PC-9 (cell line): ENCODE data around the gene DLEC1.

ENCODE experiments used
- EZH2 ChIP-seq: fragments of 200-600 bp; sonication (generic); IDR thresholded peaks from 2 replicates; pipeline ENCODE4 v1.8.0; 2017; ENCODE audit warnings: antibody characterized with exemption, low read depth
- TF ChIP-seq, protein P1 (sequence below): fragments of 200-600 bp; sonication (generic); conservative IDR thresholded peaks from 2 replicates; pipeline ENCODE4 v1.6.1; 2017; ENCODE audit warnings: mixed run types, antibody characterized with exemption, mild to moderate bottlenecking, moderate library complexity

GRCh38 chr3:38139652-38140051 lies 100.6 kb downstream of the DLEC1 start:
- TF ChIP-seq, protein P1, sequence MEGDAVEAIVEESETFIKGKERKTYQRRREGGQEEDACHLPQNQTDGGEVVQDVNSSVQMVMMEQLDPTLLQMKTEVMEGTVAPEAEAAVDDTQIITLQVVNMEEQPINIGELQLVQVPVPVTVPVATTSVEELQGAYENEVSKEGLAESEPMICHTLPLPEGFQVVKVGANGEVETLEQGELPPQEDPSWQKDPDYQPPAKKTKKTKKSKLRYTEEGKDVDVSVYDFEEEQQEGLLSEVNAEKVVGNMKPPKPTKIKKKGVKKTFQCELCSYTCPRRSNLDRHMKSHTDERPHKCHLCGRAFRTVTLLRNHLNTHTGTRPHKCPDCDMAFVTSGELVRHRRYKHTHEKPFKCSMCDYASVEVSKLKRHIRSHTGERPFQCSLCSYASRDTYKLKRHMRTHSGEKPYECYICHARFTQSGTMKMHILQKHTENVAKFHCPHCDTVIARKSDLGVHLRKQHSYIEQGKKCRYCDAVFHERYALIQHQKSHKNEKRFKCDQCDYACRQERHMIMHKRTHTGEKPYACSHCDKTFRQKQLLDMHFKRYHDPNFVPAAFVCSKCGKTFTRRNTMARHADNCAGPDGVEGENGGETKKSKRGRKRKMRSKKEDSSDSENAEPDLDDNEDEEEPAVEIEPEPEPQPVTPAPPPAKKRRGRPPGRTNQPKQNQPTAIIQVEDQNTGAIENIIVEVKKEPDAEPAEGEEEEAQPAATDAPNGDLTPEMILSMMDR: no peak
- no peak for TF ChIP-seq EZH2
